GM19099 (cell line): Measurements from ENCODE around the gene CCNI.

Source experiments
- POLR2A ChIP-seq: IDR thresholded peaks from 3 replicates; pipeline ENCODE4 v1.6.1; 2011; ENCODE audit warnings: low read depth; ENCODE audit not compliant: insufficient read length; ENCODE audit errors: extremely low read depth

CCNI gene

GRCh38 chr4:77025643-77026321 is 50.0 kb downstream of the CCNI start:
- TF ChIP-seq POLR2A, result no peak

DNA sequence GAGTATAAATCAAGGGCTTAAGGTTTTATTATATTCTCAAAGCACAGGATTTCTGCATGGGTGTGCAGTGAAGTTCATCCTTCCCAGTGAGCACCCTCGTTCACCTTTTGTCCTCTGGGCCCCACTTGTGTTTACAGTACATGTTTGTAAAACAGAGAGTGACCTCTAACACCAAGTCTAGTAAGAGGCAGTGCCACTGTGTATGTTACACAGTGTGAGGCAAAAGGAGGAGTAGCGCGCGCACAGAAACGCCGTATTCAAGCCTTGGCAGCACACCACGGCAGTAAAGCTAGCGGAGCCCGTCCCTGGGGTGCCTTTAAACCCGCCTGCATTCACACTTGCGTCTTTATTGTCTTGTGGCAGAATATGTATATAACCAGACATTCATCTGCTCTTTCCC is 51.9 kb downstream of the CCNI start:
- no peak for TF ChIP-seq POLR2A

- no peak for TF ChIP-seq POLR2A
Measured at GRCh38 chr4:77022560-77023179, 53.1 kb downstream of the CCNI start.

DNA sequence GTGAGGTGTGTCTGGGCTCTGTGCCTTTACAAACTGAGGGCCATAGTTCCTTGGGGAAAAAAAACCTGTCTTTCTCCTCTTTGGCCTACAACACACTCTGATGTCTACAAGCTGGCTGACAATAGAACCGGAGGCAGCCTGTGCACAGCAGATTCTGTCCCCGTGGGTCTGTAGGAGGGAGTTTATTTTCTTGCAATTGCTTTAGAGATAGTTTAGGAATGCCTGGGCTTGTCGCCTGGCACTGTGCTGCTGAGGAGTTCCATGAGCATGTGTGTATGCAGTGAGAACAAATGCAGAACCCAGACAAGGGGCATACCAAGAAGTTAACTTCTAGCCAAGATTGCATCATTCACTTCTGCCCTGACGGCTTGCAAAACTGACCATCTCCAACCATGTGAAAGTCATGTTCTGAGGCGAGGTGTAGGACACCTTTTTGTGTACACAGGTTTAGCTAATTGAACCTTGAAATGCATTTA is 54.1 kb downstream of the CCNI start:
- no peak for TF ChIP-seq POLR2A

- no peak for TF ChIP-seq POLR2A
Measured at GRCh38 chr4:77020017-77020416, 55.8 kb downstream of the CCNI start.

- no peak for TF ChIP-seq POLR2A
Measured at GRCh38 chr4:77015390-77015789, 60.4 kb downstream of the CCNI start.

- no peak for TF ChIP-seq POLR2A
Measured at GRCh38 chr4:77014256-77014655, 61.5 kb downstream of the CCNI start.

- TF ChIP-seq POLR2A, result no peak
Measured at GRCh38 chr4:77012726-77013125, 63.1 kb downstream of the CCNI start.

DNA sequence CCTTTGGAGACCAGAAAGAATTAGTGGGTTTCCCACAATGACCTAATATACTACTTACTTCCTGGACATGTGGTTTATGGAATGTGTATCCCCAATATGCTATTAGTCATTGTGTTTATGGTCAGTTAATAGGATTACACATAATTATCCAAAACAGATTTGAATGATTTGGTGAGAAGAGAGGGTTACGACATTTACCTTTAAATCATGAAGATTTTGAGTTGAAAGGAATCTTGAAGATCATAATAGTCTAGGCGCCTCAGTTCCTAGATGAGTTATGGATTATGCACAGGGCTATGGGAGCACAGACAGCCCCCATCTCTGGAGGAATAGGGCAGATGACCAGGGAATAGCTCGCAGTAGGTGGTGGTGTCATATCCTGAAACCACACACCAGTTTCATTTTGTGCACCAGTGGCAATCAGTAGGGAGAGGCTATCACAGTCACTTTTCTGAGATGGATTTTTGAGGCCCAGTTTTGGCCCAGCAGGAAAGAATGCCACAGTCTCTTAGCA is 64.9 kb downstream of the CCNI start:
- TF ChIP-seq POLR2A, result no peak

DNA sequence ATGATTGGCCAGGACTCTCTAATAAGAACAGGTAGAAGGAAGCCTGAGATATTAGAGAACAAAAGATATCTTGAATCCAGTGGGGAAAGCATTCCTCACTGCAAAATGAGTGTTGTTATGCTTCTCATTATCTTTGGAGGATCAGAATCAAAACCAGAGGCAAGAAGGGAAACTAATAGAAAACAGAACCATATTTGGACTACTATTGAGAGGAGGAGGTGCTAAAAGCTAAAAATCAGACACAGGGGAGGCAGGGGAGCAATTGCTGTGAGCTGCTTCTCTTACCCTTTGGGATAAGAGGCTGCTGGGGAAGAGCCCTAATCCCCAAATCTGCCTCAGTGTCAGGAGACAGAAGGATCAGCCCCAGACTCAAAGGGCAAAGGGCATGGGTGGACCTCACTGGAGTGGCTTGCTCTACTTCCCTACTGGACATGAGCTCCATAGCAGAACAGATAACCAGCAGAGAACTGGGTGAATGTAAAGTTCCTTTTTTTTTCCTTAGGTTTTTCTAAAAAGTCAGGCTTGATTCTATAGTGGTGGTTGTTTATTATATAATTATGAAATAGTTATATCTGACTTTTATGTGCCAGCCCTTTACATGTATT is 66.2 kb downstream of the CCNI start:
- TF ChIP-seq POLR2A, result no peak

- no peak for TF ChIP-seq POLR2A
Measured at GRCh38 chr4:77007358-77008230, 68.2 kb downstream of the CCNI start.

- TF ChIP-seq POLR2A, result no peak
Measured at GRCh38 chr4:77006753-77007353, 68.9 kb downstream of the CCNI start.

DNA sequence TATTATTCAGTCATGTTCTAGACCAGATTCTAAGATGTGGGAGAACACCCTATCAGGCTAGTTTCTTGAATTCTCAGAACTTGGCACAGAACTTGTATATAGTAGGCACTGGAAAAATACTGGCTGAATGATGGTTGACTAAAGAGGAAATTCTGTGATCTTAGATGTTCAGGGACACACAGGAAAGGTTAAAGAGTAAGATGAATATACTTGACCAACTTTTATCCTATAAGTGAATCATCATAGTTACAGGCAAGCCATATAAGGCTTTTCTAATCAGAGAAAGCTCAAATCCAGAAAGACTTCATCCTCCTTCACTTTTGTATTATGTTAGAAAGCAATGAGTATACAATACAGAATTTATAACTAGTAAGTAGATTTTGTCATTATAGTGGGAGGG is 72.4 kb downstream of the CCNI start:
- no peak for TF ChIP-seq POLR2A

DNA sequence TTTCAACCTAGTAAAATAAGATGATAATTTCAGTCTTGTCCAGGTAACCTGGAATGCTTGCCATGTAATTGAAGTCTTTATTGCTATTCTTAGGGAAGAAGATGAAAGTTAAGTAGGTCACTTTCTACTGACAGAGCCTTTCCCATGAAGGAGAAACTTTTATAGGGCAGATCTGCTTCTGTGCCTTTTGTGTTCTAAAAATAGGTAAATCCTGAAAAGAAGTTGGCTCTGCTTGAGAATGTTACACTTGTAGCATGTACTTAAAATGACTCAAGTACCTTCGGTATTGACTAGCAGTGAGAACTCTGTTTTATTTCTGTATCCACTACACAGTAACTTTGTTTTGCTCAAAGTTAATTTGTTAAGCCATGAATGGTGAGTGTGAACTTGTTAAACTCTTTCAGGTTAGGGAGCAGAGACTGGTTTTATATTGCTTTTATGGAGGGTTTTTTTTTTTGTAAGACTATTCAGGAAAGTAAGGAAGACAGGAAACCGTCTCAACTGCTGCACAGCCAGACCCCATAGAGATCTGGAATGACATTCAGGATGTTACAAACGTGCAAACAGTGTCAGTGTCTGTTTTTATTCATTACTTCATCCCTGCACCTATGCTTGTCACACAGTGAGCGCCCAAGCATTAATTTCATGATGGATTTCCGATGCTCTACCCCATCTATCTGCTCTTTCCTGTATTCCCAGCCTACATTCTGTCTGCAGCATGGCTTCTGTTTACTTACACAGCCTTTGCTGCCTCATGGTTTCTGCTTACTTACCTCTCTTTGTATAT is 73.3 kb downstream of the CCNI start:
- no peak for TF ChIP-seq POLR2A
